Stimulated activated CD8-positive, alpha-beta memory T cell treated with anti-CD3 and anti-CD28 coated beads, Interleukin-2, amount 100 ng/mL, for 48 hours (primary cell): Measurements from ENCODE around the gene TBC1D26.
"Not testable (repeated sequence)": the region's sequence is repeated elsewhere in the genome, so short reads cannot be mapped to it uniquely, and the experiment has no call there.

ENCODE experiments used
- DNase-seq, 2 donors: peaks; one replicate each; pipeline ENCODE4 v3.0.0-alpha.2; 2020; ENCODE audit warnings: low read depth in 2 of 2

Gene TBC1D26

GRCh38 chr17:15744074-15744676 is 12.1 kb downstream of the TBC1D26 start:
- DNase-seq, result no peak

DNA sequence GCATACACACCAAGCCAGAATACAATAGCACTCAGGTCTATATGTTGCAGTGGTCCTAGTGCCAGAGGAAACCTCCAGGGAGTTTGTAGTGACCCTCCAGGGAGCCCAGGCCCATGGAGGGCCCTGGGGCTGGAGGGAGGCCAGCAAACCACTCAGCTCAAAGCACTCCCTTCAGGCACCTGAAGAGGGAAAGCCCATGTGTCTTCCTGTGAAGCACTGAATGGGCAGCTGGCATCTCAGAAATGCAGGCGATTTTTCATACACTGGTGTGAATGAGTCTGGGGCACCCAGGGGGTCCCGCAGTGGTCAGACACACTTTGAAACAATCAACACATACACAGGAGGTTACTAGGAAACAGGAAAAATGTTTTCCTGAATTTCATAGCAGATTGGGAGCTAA is 12.8 kb downstream of the TBC1D26 start:
- no peak for DNase-seq

DNA sequence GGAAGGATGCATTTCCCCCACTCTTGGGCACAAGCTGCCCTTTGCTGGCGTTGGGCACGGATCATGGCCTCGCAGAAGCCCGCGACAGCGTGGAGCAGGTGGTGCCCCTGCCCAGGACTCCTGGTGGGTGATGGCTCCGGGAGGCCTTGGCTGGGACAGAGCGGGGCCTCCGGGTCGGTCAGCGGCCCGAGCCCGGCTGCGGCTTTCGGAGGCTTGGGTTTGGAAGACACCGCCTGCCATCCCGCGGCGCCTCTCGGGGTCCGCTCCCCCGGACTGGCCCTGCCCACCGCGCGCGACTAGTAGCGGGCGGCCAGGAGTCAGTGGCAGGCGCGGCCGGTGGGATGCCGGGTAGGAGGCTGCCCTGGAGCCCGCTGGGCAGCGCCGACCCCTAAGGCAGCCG is 17.3 kb downstream of the TBC1D26 start:
- not testable (repeated sequence) for DNase-seq

- DNase-seq, result not testable (repeated sequence)
Measured at GRCh38 chr17:15768865-15769533, 36.9 kb downstream of the TBC1D26 start.

DNA sequence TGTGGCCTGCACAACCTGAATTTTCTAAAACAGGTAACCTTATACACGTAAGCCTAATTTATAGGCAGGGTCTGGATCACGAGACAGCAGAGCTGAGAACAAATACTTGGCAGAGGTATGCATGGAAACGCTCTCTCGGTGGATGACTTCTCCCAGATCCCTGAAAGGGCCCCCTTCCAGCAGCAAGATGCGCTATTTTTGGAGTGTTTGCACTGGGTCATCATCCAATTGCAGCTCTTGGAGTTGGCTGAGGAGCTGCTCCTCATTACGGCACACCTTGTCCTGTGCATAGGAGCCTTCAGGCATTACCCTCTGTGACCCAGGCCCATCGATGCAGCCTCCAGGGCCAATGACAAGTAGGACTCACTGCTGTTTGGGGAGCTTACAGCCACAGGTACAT is 38.6 kb downstream of the TBC1D26 start:
- not testable (repeated sequence) for DNase-seq

- no peak for DNase-seq
Measured at GRCh38 chr17:15776871-15777270, 44.8 kb downstream of the TBC1D26 start.

DNA sequence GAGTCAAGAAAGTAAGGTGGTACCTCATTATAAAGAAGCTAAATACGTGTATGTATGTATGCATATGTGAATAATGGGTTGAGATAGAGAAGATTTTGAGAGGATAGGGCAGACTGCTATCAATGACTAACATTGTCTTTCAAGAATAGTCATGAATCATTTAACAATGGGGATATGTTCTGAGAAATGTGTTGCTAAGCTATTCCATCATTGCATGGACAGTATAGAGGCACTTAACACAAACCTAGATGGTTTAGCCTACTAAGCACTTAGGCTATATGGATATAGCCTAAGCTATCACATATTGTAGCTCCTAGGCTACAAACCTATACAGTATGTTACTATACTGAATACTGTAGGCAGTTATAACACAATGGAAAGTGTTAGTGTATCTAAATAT is 45.2 kb downstream of the TBC1D26 start:
- DNase-seq, result no peak

DNA sequence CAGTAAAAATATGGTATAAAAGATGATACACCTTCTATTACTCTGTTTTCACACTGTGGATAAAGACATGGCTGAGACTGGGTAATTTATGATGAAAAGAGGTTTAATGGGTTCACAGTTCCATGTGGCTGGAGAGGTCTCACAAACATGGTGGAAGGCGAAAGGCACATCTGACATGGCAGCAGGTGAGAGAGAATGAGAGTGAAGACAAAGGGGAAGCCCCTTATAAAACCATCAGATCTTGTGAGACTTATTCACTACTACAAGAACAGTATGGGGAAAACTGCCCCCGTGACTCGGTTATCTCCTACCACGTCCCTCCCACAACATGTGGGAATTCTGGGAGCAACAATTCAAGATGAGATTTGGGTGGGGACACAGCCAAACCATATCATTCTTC is 45.6 kb downstream of the TBC1D26 start:
- DNase-seq, result no peak

GRCh38 chr17:15779119-15779518 is 47.0 kb downstream of the TBC1D26 start:
- DNase-seq, result no peak

GRCh38 chr17:15780188-15780587 is 48.1 kb downstream of the TBC1D26 start:
- DNase-seq, result no peak

GRCh38 chr17:15782866-15783265 is 50.8 kb downstream of the TBC1D26 start:
- no peak for DNase-seq

DNA sequence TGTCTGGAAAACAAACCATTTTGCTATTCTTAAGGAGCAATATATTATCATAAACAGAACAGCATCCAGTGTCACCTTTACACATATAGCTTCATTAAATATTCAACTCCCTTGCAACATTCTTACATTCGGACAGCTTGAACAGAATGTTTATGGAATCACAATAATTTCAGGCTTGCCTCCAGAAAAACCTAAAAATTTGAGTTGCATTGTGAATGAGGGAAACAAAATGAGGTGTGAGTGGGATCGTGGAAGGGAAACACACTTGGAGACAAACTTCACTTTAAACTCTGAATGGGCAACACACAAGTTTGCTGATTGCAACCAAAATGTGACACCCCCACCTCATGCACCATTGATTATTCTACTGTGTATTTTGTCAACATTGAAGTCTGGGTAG is 51.4 kb downstream of the TBC1D26 start:
- no peak for DNase-seq

DNA sequence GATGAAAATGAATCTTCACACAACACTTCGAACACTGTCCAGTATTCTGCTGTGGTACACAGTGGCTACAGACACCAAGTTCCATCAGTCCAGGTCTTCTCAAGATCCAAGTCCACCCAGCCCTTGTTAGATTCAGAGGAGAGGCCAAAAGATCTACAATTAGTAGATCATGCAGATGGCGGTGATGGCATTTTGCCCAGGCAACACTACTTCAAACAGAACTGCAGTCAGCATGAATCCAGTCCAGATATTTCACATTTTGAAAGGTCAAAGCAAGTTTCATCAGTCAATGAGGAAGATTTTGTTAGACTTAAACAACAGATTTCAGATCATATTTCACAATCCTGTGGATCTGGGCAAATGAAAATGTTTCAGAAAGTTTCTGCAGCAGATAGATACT is 52.3 kb downstream of the TBC1D26 start:
- not testable (repeated sequence) for DNase-seq

- not testable (repeated sequence) for DNase-seq
Measured at GRCh38 chr17:15787363-15788075, 55.4 kb downstream of the TBC1D26 start.

GRCh38 chr17:15788365-15788764 is 56.3 kb downstream of the TBC1D26 start:
- DNase-seq, result not testable (repeated sequence)
